Endothelial cell of umbilical vein (primary cell): ENCODE data around the gene C1orf105.

Experiments used
- POLR2AphosphoS5 ChIP-seq: IDR thresholded peaks from 2 replicates; pipeline ENCODE4 v1.6.1; 2012; ENCODE audit warnings: low read depth, mild to moderate bottlenecking, control low read depth, low read length, moderate library complexity; ENCODE audit not compliant: insufficient read depth
- TF ChIP-seq, protein P1 (sequence below): IDR thresholded peaks from 2 replicates; pipeline ENCODE4 v1.6.1; 2011; ENCODE audit not compliant: insufficient read depth, insufficient read length
- TF ChIP-seq, protein P2 (sequence below), 2 donors: IDR thresholded peaks; 1 replicate in 1 of 2; 2 replicates in 1 of 2; pipeline ENCODE4 v1.5.1; 2011; ENCODE audit warnings: low read length in 2 of 2, mild to moderate bottlenecking in 2 of 2, moderate library complexity in 2 of 2, control low read depth in 1 of 2, inconsistent platforms in 1 of 2, low read depth in 1 of 2; ENCODE audit not compliant: insufficient read depth in 1 of 2; ENCODE audit errors: extremely low read depth in 1 of 2

DNA sequence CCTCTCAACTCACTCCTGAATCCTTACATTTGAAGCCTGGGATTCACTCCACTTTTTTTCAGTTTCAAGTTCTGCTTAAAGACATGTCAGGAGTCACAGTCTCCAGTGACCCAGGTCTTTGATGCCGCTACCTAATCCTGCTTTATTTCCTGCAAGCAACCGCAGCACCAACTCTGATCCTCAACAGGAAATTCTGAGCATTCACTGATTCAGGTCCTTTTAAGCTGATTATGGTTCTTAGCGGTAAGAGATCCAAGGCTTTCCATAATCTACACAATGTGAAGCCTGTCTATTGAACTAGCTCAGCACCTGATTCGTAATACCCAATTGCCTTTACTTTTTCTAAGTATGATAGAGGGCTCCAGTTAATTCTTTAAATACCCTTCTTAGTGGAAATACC, 67.1 kb downstream of the C1orf105 start:
- TF ChIP-seq POLR2AphosphoS5 = no peak
- TF ChIP-seq, protein P1, sequence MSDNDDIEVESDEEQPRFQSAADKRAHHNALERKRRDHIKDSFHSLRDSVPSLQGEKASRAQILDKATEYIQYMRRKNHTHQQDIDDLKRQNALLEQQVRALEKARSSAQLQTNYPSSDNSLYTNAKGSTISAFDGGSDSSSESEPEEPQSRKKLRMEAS = no peak
- TF ChIP-seq, protein P2, sequence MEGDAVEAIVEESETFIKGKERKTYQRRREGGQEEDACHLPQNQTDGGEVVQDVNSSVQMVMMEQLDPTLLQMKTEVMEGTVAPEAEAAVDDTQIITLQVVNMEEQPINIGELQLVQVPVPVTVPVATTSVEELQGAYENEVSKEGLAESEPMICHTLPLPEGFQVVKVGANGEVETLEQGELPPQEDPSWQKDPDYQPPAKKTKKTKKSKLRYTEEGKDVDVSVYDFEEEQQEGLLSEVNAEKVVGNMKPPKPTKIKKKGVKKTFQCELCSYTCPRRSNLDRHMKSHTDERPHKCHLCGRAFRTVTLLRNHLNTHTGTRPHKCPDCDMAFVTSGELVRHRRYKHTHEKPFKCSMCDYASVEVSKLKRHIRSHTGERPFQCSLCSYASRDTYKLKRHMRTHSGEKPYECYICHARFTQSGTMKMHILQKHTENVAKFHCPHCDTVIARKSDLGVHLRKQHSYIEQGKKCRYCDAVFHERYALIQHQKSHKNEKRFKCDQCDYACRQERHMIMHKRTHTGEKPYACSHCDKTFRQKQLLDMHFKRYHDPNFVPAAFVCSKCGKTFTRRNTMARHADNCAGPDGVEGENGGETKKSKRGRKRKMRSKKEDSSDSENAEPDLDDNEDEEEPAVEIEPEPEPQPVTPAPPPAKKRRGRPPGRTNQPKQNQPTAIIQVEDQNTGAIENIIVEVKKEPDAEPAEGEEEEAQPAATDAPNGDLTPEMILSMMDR (IDR thresholded peaks at IDR 0.05; ENCODE audit: extremely low read depth in 1 of 2, insufficient read depth in 1 of 2, low read depth in 1 of 2, low read length in 2 of 2) = no peak
